KMS-11 (cell line): Measurements from ENCODE around the gene LDB2.

ENCODE experiments used
- H2AFZ ChIP-seq: fragments of 200-600 bp; sonication (generic); 2 replicates; pipeline ENCODE4 v1.6.1; 2016; ENCODE audit warnings: antibody characterized with exemption, mixed run types, low read depth
- H3K27ac ChIP-seq: fragments of 200-600 bp; sonication (generic); 2 replicates; pipeline ENCODE4 v1.6.1; 2016; ENCODE audit warnings: mild to moderate bottlenecking, mixed run types
- H3K27me3 ChIP-seq: fragments of 200-600 bp; sonication (generic); 2 replicates; pipeline ENCODE4 v1.6.1; 2017; ENCODE audit warnings: mild to moderate bottlenecking, low read depth, mixed run types, moderate library complexity; ENCODE audit not compliant: insufficient read depth
- H3K36me3 ChIP-seq: fragments of 200-600 bp; sonication (generic); 2 replicates; pipeline ENCODE4 v1.6.1; 2017; ENCODE audit warnings: mild to moderate bottlenecking, mixed run types; ENCODE audit not compliant: insufficient read depth
- H3K4me1 ChIP-seq: fragments of 200-600 bp; sonication (generic); 2 replicates; pipeline ENCODE4 v1.6.1; 2016; ENCODE audit warnings: mild to moderate bottlenecking, low read depth, mixed run types; ENCODE audit not compliant: poor library complexity, severe bottlenecking
- H3K4me2 ChIP-seq: fragments of 200-600 bp; sonication (generic); 2 replicates; pipeline ENCODE4 v1.7.0; 2016; ENCODE audit warnings: mild to moderate bottlenecking, mixed run types
- H3K4me3 ChIP-seq: fragments of 200-600 bp; sonication (generic); IDR thresholded peaks from 2 replicates; pipeline ENCODE4 v1.6.1; 2017; ENCODE audit warnings: low read depth, low read length, mixed read lengths; ENCODE audit not compliant: insufficient read depth
- H3K79me2 ChIP-seq: fragments of 200-600 bp; sonication (generic); 2 replicates; pipeline ENCODE4 v1.6.1; 2016; ENCODE audit warnings: low read depth, mixed run types; ENCODE audit not compliant: insufficient read depth
- H3K9ac ChIP-seq: fragments of 200-600 bp; sonication (generic); 2 replicates; pipeline ENCODE4 v1.6.1; 2016; ENCODE audit warnings: mild to moderate bottlenecking, mixed run types
- H4K20me1 ChIP-seq: fragments of 200-600 bp; sonication (generic); 2 replicates; pipeline ENCODE4 v1.6.1; 2016; ENCODE audit warnings: mild to moderate bottlenecking, mixed run types; ENCODE audit not compliant: insufficient read depth
- TF ChIP-seq, protein P1 (sequence below): fragments of 200-600 bp; sonication (generic); conservative IDR thresholded peaks from 2 replicates; pipeline ENCODE4 v1.6.1; 2017; ENCODE audit warnings: low read depth, mild to moderate bottlenecking, antibody characterized with exemption, low read length, moderate library complexity, mixed read lengths

Gene LDB2

GRCh38 chr4:16646459-16646858 lies 252.0 kb downstream of the LDB2 start:
- Histone ChIP-seq H3K36me3 (no peaks in the 10 kb centered on the region), H3K4me1 (no peaks in the 10 kb centered on the region), H3K27me3 (no peaks in the 10 kb centered on the region), H4K20me1 (no peaks in the 10 kb centered on the region), H3K27ac (no peak overlapping the region), H3K4me2 (no peak overlapping the region), H2AFZ (no peak overlapping the region), H3K79me2 (no peaks in the 10 kb centered on the region), H3K4me3 (no peak overlapping the region), H3K9ac (no peak overlapping the region)
- TF ChIP-seq, protein P1, sequence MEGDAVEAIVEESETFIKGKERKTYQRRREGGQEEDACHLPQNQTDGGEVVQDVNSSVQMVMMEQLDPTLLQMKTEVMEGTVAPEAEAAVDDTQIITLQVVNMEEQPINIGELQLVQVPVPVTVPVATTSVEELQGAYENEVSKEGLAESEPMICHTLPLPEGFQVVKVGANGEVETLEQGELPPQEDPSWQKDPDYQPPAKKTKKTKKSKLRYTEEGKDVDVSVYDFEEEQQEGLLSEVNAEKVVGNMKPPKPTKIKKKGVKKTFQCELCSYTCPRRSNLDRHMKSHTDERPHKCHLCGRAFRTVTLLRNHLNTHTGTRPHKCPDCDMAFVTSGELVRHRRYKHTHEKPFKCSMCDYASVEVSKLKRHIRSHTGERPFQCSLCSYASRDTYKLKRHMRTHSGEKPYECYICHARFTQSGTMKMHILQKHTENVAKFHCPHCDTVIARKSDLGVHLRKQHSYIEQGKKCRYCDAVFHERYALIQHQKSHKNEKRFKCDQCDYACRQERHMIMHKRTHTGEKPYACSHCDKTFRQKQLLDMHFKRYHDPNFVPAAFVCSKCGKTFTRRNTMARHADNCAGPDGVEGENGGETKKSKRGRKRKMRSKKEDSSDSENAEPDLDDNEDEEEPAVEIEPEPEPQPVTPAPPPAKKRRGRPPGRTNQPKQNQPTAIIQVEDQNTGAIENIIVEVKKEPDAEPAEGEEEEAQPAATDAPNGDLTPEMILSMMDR, result no peak

DNA sequence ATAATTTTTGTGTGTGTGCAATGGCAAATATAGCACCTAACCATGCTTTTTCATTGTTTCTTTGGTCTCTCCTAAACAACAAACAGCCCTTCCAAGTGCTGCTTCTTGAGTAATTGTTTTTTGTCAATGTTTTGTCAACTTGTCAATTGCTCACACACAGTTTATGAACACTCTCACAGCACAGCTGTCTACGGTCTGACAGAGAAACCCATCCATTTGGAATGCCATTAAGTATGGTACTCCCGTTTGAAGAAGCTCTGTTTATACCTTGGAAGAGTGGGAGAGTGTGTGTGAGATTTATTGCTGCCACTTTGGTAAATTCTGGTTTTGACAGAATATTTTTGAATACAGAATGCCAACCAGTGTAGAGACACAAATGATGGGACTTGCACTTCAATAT lies 254.6 kb downstream of the LDB2 start:
- Histone ChIP-seq H3K9ac (no peak overlapping the region), H4K20me1 (no peaks in the 10 kb centered on the region), H3K4me3 (no peak overlapping the region), H3K27me3 (no peaks in the 10 kb centered on the region), H3K27ac (no peak overlapping the region), H3K79me2 (no peaks in the 10 kb centered on the region), H3K36me3 (no peaks in the 10 kb centered on the region), H2AFZ (no peak overlapping the region), H3K4me2 (no peak overlapping the region), H3K4me1 (no peaks in the 10 kb centered on the region)
- TF ChIP-seq, protein P1, result no peak

DNA sequence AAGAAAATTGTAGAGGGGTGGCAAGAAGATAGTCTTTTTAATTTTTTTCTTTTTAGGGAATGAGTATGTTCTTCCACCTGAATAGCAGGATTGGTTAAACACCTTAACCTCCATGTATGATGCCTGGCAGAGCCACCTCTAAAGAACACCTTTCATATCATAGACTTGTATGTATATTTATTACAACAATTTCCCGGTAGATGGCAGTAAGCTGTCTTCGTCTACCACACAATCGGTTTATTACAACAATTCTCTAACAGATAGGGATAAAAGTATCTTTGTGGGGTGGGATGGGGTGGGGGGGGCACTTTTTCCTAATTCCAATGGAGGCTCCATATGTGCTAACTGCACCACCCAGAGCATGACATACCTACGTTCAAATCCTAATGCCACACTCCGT lies 255.5 kb downstream of the LDB2 start:
- TF ChIP-seq, protein P1, result no peak
- no peaks in the 10 kb centered on the region for H3K27me3 ChIP-seq
- no peak overlapping the region for H3K4me3 ChIP-seq
- no peak overlapping the region for H3K4me2 ChIP-seq
- H3K36me3 ChIP-seq, result no peaks in the 10 kb centered on the region
- no peak overlapping the region for H3K9ac ChIP-seq
- H3K79me2 ChIP-seq, result no peaks in the 10 kb centered on the region
- H3K4me1 ChIP-seq, result no peaks in the 10 kb centered on the region
- H2AFZ ChIP-seq, result no peak overlapping the region
- H3K27ac ChIP-seq, result no peak overlapping the region
- H4K20me1 ChIP-seq, result no peaks in the 10 kb centered on the region

GRCh38 chr4:16641971-16642370 lies 256.5 kb downstream of the LDB2 start:
- Histone ChIP-seq H3K36me3 (no peaks in the 10 kb centered on the region), H3K79me2 (no peaks in the 10 kb centered on the region), H3K9ac (no peak overlapping the region), H4K20me1 (no peaks in the 10 kb centered on the region), H3K4me1 (no peaks in the 10 kb centered on the region), H3K27me3 (no peaks in the 10 kb centered on the region), H2AFZ (no peak overlapping the region), H3K4me2 (no peak overlapping the region), H3K4me3 (no peak overlapping the region), H3K27ac (no peak overlapping the region)
- TF ChIP-seq, protein P1, result no peak
